ENCODE measurements around the gene HNRNPR.

Gene HNRNPR

GRCh38 chr1:23371987-23372880 is 28.1 kb upstream of the HNRNPR start:
- no peak for DNase-seq (ENCODE audit: extremely low read depth, low read depth)
- no peak for TF ChIP-seq CTCF (IDR thresholded peaks at IDR 0.05; ENCODE audit: low read depth, low read length, missing control alignments)
- no peak overlapping the region for H3K4me3 ChIP-seq (replicated peaks; ENCODE audit: low read depth, low read length)

GRCh38 chr1:23370709-23371584 is 26.9 kb upstream of the HNRNPR start:
- DNase-seq (ENCODE audit: extremely low read depth, low read depth), result no peak
- H3K4me3 ChIP-seq (replicated peaks; ENCODE audit: low read depth, low read length), result peak overlapping the region; percentile 87
- TF ChIP-seq CTCF (IDR thresholded peaks at IDR 0.05; ENCODE audit: low read depth, low read length, missing control alignments), result no peak

- TF ChIP-seq CTCF (IDR thresholded peaks at IDR 0.05; ENCODE audit: low read depth, low read length, missing control alignments), result no peak
- DNase-seq (ENCODE audit: extremely low read depth, low read depth), result no peak
- H3K4me3 ChIP-seq (replicated peaks; ENCODE audit: low read depth, low read length), result peak overlapping the region; percentile 87
Measured at GRCh38 chr1:23370330-23370708, 26.2 kb upstream of the HNRNPR start.

- no peak for DNase-seq (ENCODE audit: extremely low read depth, low read depth)
- no peak for TF ChIP-seq CTCF (IDR thresholded peaks at IDR 0.05; ENCODE audit: low read depth, low read length, missing control alignments)
- peak within 1 kb of the TSS; percentile 87 for H3K4me3 ChIP-seq (replicated peaks; ENCODE audit: low read depth, low read length)
Measured at GRCh38 chr1:23369335-23370013, 25.4 kb upstream of the HNRNPR start, which contains the start of gene ZNF436. Gene ZNF436, minus strand, starts transcription at chr1:23369836. Its CDS starts 1,831 bp downstream, at chr1:23368005.

- peak; percentile 29 for TF ChIP-seq CTCF (IDR thresholded peaks at IDR 0.05; ENCODE audit: low read depth, low read length, missing control alignments)
- peak overlapping the region; percentile 87 for H3K4me3 ChIP-seq (replicated peaks; ENCODE audit: low read depth, low read length)
- DNase-seq (ENCODE audit: extremely low read depth, low read depth), result no peak
Measured at GRCh38 chr1:23368562-23369334, 24.7 kb upstream of the HNRNPR start.

Data from HFF-Myc (cell line).